Measurements from ENCODE around the gene IQCF5.

Gene IQCF5

GRCh38 chr3:51875501-51875900 is at the start of gene IQCF5:
Gene IQCF5, minus strand, starts transcription at chr3:51875601. Its CDS starts 70 bp downstream, at chr3:51875531.
- no peak for ATAC-seq
- TF ChIP-seq TCF4 (CRISPR knock-in tag; IDR thresholded peaks at IDR 0.05; ENCODE audit: borderline replicate concordance) = no peak
- no peak for TF ChIP-seq ZNF70 (CRISPR knock-in tag; IDR thresholded peaks at IDR 0.05)
- TF ChIP-seq ISL1 (CRISPR knock-in tag; IDR thresholded peaks at IDR 0.05) = no peak
- TF ChIP-seq BACH2 (CRISPR knock-in tag; IDR thresholded peaks at IDR 0.05; ENCODE audit: borderline replicate concordance) = no peak
- TF ChIP-seq RARB (CRISPR knock-in tag; IDR thresholded peaks at IDR 0.05) = no peak
- TF ChIP-seq ZFP3 (CRISPR knock-in tag; IDR thresholded peaks at IDR 0.05) = no peak
- TF ChIP-seq ZNF565 (CRISPR knock-in tag; conservative IDR thresholded peaks at IDR 0.05; ENCODE audit: low read depth) = no peak
- TF ChIP-seq ESRRG (CRISPR knock-in tag; IDR thresholded peaks at IDR 0.05) = no peak
- no peak for TF ChIP-seq TSHZ2 (CRISPR knock-in tag; IDR thresholded peaks at IDR 0.05)

- TF ChIP-seq GLIS3 (CRISPR knock-in tag; IDR thresholded peaks at IDR 0.05) (no peak), ISL1 (CRISPR knock-in tag; IDR thresholded peaks at IDR 0.05) (no peak), BACH2 (CRISPR knock-in tag; IDR thresholded peaks at IDR 0.05; ENCODE audit: borderline replicate concordance) (no peak), PATZ1 (CRISPR knock-in tag; IDR thresholded peaks at IDR 0.05; ENCODE audit: borderline replicate concordance) (no peak), TCF4 (CRISPR knock-in tag; IDR thresholded peaks at IDR 0.05; ENCODE audit: borderline replicate concordance) (no peak), ZFP30 (CRISPR knock-in tag; IDR thresholded peaks at IDR 0.05) (no peak)
- ATAC-seq = no peak
Observed at GRCh38 chr3:51921081-51921578, 45.7 kb upstream of the IQCF5 start.

GRCh38 chr3:51916418-51916817 is 41.0 kb upstream of the IQCF5 start:
- TF ChIP-seq TSHZ2 (CRISPR knock-in tag; IDR thresholded peaks at IDR 0.05) (no peak), SNAI2 (CRISPR knock-in tag; IDR thresholded peaks at IDR 0.05) (no peak), TCF4 (CRISPR knock-in tag; IDR thresholded peaks at IDR 0.05; ENCODE audit: borderline replicate concordance) (no peak), GLIS3 (CRISPR knock-in tag; IDR thresholded peaks at IDR 0.05) (no peak), TOX (CRISPR knock-in tag; IDR thresholded peaks at IDR 0.05; ENCODE audit: borderline replicate concordance) (no peak), ZFP30 (CRISPR knock-in tag; IDR thresholded peaks at IDR 0.05) (no peak), PPARA (CRISPR knock-in tag; IDR thresholded peaks at IDR 0.05; ENCODE audit: borderline replicate concordance) (no peak), ZC3H10 (CRISPR knock-in tag; IDR thresholded peaks at IDR 0.05) (no peak), CSRNP3 (CRISPR knock-in tag; IDR thresholded peaks at IDR 0.05) (no peak), CREB5 (CRISPR knock-in tag; IDR thresholded peaks at IDR 0.05; ENCODE audit: low read depth) (no peak), ZFP3 (CRISPR knock-in tag; IDR thresholded peaks at IDR 0.05) (no peak), PATZ1 (CRISPR knock-in tag; IDR thresholded peaks at IDR 0.05; ENCODE audit: borderline replicate concordance) (no peak), BACH2 (CRISPR knock-in tag; IDR thresholded peaks at IDR 0.05; ENCODE audit: borderline replicate concordance) (no peak), ZNF8 (CRISPR knock-in tag; IDR thresholded peaks at IDR 0.05) (no peak), CSDC2 (CRISPR knock-in tag; IDR thresholded peaks at IDR 0.05) (no peak)
- ATAC-seq = no peak
